HepG2 (cell line): Measurements from ENCODE around the gene WDR82. TPM values are rescaled to one million over a fixed set of nuclear protein-coding genes. Genes with fewer than 3 reads are reported as not detected.
A peak's percentile ranks its signal among the peaks of the same experiment; 100 is the strongest.

Experiments used
- FOXK1 ChIP-seq: sonication (generic); formaldehyde crosslinking; IDR thresholded peaks from 2 replicates; pipeline ENCODE4 v1.4.0; 2020; ENCODE audit warnings: low read depth, missing genetic modification reagents, borderline replicate concordance
- HDAC1 ChIP-seq: sonication (generic); formaldehyde crosslinking; IDR thresholded peaks from 2 replicates; pipeline ENCODE4 v1.5.1; 2020; ENCODE audit warnings: mild to moderate bottlenecking, missing genetic modification reagents
- LCORL ChIP-seq, 2 experiments: fragments of 450-650 bp in 1 of 2; sonication (generic) in 1 of 2; formaldehyde crosslinking in 1 of 2; IDR thresholded peaks; 2 replicates each; pipeline versions ENCODE4 v1.5.0 to v1.6.1; 2017 to 2020; ENCODE audit warnings: antibody characterized with exemption in 1 of 2, missing genetic modification reagents in 1 of 2
- REL ChIP-seq: sonication (generic); formaldehyde crosslinking; conservative IDR thresholded peaks from 2 replicates; pipeline ENCODE4 v1.8.0; 2022; ENCODE audit warnings: mild to moderate bottlenecking, missing genetic modification reagents, moderate library complexity
- SMAD3 ChIP-seq: sonication (generic); formaldehyde crosslinking; IDR thresholded peaks from 2 replicates; pipeline ENCODE4 v1.4.0; 2020; ENCODE audit warnings: missing genetic modification reagents
- SRY ChIP-seq: sonication (generic); formaldehyde crosslinking; IDR thresholded peaks from 2 replicates; pipeline ENCODE4 v1.8.0; 2022; ENCODE audit warnings: mild to moderate bottlenecking, missing genetic modification reagents
- TARDBP ChIP-seq: sonication (generic); formaldehyde crosslinking; IDR thresholded peaks from 2 replicates; pipeline ENCODE4 v1.8.0; 2022; ENCODE audit warnings: mild to moderate bottlenecking, missing genetic modification reagents
- ZNF235 ChIP-seq: sonication (generic); formaldehyde crosslinking; IDR thresholded peaks from 2 replicates; pipeline ENCODE4 v1.8.1; 2023; ENCODE audit warnings: mild to moderate bottlenecking, missing genetic modification reagents, borderline replicate concordance
- ZNF30 ChIP-seq: sonication (generic); formaldehyde crosslinking; IDR thresholded peaks from 2 replicates; pipeline ENCODE4 v1.5.0; 2020; ENCODE audit warnings: mild to moderate bottlenecking, missing genetic modification reagents
- ZNF546 ChIP-seq: sonication (generic); formaldehyde crosslinking; conservative IDR thresholded peaks from 2 replicates; pipeline ENCODE4 v1.8.1; 2023; ENCODE audit warnings: mild to moderate bottlenecking, missing genetic modification reagents
- polyA plus RNA-seq, 8 experiments: library from polyadenylated mRNA; depleted of rRNA in 3 of 8; stranded (reverse) in 7 of 8; unstranded in 1 of 8; fragments of >200 nt; fragmentation: Illumina TruSeq in 4 of 8; extraction: Trizol in 4 of 8; gene quantifications; 2 replicates each; pipeline versions ENCODE4 v1.2.1 to v1.2.3, GENCODE V29; 2011 to 2016; ENCODE audit warnings: low read depth in 4 of 8, missing spikeins in 1 of 8, mixed read lengths in 1 of 8; ENCODE audit not compliant: insufficient read depth in 1 of 8
- total RNA-seq, 5 experiments: library from RNA; depleted of rRNA; stranded (reverse); fragments of >200 nt; fragmentation: Illumina TruSeq; extraction: Trizol; gene quantifications; 2 replicates each; pipeline ENCODE4 v1.2.3, GENCODE V29; 2016; ENCODE audit warnings: low read depth in 1 of 5
- TF ChIP-seq, protein P1 (sequence below): sonication (generic); formaldehyde crosslinking; IDR thresholded peaks from 2 replicates; pipeline ENCODE4 v1.4.0; 2020; ENCODE audit warnings: low read depth, missing genetic modification reagents
- TF ChIP-seq, protein P2 (sequence below): sonication (generic); formaldehyde crosslinking; IDR thresholded peaks from 2 replicates; pipeline ENCODE4 v1.5.0; 2020; ENCODE audit warnings: mild to moderate bottlenecking, missing genetic modification reagents, borderline replicate concordance
- TF ChIP-seq, protein P3 (sequence below): IDR thresholded peaks from 2 replicates; pipeline ENCODE4 v1.6.1; 2012; ENCODE audit warnings: inconsistent platforms
- TF ChIP-seq, protein P4 (sequence below): sonication (generic); formaldehyde crosslinking; IDR thresholded peaks from 2 replicates; pipeline ENCODE4 v1.5.0; 2020; ENCODE audit warnings: mild to moderate bottlenecking, missing genetic modification reagents, borderline replicate concordance

Gene WDR82
- total and polyA plus RNA-seq, 2 of the 13 experiments (the other 11 are each of a cell fraction or from before 2014, with no cell fraction given) = 39.1 to 59.5 TPM

DNA sequence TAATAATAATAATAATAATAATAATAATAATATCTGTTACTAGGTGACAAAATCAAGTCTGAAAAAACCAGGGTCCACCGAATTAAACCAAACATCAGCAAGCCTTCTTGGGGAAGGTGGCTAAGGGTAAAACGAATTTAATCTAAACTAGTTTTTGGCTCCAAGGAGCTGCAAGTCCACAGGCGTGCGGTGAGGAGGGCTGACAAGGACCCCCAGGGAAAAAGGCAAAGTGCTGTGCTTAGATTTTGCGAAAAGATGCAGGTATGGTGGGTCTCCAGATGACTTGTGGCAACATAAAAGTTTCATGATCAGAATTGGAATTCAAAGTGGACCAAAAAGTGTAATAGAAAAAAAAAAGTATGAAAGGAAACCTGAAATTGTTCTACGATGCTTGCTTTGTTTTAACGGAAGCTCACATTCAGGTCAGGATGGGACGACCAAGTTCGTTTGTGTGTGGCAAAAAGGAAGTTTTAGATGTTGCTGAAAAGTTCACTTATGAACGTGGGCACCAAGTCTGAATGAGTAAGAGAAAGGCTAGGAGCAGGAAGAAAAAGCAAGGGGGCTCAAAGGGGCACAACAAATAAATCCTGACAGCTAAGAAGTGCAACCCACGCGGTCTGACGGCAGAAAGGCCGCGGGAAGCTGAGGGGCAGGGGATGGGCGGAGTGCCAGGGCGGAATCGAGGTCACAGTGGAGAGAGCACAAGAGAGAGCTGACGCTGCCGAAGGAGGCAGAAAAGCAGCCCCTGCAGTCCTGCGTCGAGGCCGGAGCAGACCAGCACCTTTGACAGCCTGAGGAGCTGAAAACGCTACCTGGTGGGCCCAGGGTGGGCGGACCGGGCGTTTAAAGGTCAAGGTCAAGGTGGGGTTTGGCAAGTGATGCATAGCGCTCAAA, 1.1 kb downstream of the WDR82 start (continued):
- TF ChIP-seq ZNF546 (CRISPR knock-in tag) (no peak), SMAD3 (CRISPR knock-in tag) (0 out of 2 replicates have a peak, but pooled peaks have one; percentile 13), REL (CRISPR knock-in tag) (0 out of 2 replicates have a peak, but pooled peaks have one; percentile 19), ZNF30 (CRISPR knock-in tag) (no peak), ZNF235 (CRISPR knock-in tag) (0 out of 2 replicates have a peak, but pooled peaks have one; percentile 26), HDAC1 (CRISPR knock-in tag) (0 out of 2 replicates have a peak, but pooled peaks have one; percentile 55), SRY (CRISPR knock-in tag) (no peak), LCORL (IDR thresholded peaks at IDR 0.05) (no peak), LCORL (CRISPR knock-in tag; IDR thresholded peaks at IDR 0.05) (0 out of 2 replicates have a peak, but pooled peaks have one; percentile 38), TARDBP (CRISPR knock-in tag) (no peak), FOXK1 (no peak)
- TF ChIP-seq, protein P1, sequence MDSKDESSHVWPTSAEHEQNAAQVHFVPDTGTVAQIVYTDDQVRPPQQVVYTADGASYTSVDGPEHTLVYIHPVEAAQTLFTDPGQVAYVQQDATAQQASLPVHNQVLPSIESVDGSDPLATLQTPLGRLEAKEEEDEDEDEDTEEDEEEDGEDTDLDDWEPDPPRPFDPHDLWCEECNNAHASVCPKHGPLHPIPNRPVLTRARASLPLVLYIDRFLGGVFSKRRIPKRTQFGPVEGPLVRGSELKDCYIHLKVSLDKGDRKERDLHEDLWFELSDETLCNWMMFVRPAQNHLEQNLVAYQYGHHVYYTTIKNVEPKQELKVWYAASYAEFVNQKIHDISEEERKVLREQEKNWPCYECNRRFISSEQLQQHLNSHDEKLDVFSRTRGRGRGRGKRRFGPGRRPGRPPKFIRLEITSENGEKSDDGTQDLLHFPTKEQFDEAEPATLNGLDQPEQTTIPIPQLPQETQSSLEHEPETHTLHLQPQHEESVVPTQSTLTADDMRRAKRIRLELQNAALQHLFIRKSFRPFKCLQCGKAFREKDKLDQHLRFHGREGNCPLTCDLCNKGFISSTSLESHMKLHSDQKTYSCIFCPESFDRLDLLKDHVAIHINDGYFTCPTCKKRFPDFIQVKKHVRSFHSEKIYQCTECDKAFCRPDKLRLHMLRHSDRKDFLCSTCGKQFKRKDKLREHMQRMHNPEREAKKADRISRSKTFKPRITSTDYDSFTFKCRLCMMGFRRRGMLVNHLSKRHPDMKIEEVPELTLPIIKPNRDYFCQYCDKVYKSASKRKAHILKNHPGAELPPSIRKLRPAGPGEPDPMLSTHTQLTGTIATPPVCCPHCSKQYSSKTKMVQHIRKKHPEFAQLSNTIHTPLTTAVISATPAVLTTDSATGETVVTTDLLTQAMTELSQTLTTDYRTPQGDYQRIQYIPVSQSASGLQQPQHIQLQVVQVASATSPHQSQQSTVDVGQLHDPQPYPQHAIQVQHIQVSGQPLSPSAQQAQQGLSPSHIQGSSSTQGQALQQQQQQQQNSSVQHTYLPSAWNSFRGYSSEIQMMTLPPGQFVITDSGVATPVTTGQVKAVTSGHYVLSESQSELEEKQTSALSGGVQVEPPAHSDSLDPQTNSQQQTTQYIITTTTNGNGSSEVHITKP (CRISPR knock-in tag) = 0 out of 2 replicates have a peak, but pooled peaks have one; percentile 13
- TF ChIP-seq, protein P2, sequence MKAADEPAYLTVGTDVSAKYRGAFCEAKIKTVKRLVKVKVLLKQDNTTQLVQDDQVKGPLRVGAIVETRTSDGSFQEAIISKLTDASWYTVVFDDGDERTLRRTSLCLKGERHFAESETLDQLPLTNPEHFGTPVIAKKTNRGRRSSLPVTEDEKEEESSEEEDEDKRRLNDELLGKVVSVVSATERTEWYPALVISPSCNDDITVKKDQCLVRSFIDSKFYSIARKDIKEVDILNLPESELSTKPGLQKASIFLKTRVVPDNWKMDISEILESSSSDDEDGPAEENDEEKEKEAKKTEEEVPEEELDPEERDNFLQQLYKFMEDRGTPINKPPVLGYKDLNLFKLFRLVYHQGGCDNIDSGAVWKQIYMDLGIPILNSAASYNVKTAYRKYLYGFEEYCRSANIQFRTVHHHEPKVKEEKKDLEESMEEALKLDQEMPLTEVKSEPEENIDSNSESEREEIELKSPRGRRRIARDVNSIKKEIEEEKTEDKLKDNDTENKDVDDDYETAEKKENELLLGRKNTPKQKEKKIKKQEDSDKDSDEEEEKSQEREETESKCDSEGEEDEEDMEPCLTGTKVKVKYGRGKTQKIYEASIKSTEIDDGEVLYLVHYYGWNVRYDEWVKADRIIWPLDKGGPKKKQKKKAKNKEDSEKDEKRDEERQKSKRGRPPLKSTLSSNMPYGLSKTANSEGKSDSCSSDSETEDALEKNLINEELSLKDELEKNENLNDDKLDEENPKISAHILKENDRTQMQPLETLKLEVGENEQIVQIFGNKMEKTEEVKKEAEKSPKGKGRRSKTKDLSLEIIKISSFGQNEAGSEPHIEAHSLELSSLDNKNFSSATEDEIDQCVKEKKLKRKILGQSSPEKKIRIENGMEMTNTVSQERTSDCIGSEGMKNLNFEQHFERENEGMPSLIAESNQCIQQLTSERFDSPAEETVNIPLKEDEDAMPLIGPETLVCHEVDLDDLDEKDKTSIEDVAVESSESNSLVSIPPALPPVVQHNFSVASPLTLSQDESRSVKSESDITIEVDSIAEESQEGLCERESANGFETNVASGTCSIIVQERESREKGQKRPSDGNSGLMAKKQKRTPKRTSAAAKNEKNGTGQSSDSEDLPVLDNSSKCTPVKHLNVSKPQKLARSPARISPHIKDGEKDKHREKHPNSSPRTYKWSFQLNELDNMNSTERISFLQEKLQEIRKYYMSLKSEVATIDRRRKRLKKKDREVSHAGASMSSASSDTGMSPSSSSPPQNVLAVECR (CRISPR knock-in tag) = peak; percentile 66
- TF ChIP-seq, protein P3, sequence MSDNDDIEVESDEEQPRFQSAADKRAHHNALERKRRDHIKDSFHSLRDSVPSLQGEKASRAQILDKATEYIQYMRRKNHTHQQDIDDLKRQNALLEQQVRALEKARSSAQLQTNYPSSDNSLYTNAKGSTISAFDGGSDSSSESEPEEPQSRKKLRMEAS = peak; percentile 79; the same call in 1 of the 2 replicates
- TF ChIP-seq, protein P4, sequence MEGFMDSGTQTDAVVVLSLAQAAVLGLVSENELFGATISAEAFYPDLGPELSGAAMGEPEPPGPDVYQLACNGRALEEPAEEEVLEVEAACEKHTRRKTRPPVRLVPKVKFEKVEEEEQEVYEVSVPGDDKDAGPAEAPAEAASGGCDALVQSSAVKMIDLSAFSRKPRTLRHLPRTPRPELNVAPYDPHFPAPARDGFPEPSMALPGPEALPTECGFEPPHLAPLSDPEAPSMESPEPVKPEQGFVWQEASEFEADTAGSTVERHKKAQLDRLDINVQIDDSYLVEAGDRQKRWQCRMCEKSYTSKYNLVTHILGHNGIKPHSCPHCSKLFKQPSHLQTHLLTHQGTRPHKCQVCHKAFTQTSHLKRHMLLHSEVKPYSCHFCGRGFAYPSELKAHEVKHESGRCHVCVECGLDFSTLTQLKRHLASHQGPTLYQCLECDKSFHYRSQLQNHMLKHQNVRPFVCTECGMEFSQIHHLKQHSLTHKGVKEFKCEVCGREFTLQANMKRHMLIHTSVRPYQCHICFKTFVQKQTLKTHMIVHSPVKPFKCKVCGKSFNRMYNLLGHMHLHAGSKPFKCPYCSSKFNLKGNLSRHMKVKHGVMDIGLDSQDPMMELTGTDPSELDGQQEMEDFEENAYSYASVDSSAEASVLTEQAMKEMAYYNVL (CRISPR knock-in tag) = no peak
